Stimulated activated CD4-positive, alpha-beta T cell treated with anti-CD3 and anti-CD28 coated beads, Interleukin-2, amount 100 ng/mL, for 24 hours (primary cell): Measurements from ENCODE around the gene IRX4.

Experiments used
- DNase-seq, 2 donors: peaks; one replicate each; pipeline ENCODE4 v3.0.0-alpha.2; 2020

The IRX4 gene

GRCh38 chr5:1835431-1835830 is 47.3 kb downstream of the IRX4 start:
- DNase-seq, result no peak

DNA sequence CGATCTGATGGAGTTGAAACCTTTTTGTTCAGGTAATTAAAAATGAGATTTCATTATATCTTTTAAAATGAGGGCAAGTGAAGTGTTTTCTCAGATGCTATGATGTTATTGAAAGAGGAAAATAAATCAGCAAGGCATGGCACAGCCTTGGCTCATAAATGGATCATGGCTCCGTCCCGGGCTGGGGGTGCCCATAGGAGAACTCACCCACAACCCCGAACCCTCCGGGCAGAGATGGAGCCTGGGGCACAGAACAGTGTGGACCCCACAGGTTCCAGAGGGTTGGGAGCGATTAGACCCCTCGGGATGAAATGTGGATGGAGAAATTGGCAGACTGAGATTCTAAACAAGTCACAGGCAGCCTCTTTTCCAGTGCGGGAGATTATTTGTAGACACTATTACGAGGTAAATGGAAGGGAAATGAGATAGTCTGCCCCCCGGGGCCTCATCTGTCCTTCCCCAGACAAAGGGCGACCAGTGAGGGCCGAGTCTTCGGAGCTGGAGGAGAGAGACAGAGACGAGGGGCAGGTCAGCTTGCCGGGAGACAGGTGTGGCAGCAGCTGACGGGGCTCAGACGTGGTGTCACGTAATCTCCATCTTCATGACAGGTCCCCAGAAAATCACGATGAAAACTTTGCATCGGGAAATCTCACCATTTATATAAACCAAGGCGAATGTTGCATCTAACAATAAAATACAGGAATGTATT is 47.9 kb downstream of the IRX4 start:
- no peak for DNase-seq

GRCh38 chr5:1834022-1834551 is 48.6 kb downstream of the IRX4 start:
- DNase-seq, result no peak

DNA sequence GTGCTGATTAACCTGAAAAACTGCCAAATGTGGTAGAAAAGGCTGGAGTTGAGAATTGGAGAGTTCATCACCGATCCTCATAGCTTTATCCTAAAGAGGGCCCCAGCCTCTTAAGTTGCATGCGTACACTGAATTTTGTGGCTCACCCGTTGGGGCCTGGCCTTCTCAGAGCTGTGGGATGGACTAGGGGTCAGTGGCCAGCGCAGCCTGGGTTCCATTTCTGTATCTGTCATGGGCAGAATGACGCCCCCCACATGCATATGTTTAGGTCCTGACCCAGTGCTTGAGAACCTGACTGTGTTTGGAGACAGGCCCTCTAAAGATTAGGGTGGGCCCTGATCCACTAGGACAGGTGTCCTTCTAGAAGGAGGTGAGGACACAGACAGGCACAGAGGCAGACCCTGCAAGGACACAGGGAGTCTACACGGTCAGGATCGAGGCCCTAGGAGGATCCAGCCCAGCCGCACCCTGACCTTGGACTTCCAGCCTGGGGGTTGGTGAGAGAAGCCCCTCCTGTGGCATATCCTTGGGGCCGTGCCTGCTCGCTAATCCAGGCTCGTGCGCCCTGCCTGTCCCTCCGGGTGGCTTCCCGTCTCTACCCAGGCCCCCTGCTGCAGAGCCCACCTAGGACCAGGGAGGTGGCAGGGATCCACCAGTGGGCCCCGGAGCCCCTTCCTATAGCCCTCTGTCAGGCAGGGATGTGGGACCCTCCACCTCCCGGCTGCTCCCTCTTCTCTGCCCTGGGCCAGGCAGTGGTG is 49.3 kb downstream of the IRX4 start:
- DNase-seq, result no peak

DNA sequence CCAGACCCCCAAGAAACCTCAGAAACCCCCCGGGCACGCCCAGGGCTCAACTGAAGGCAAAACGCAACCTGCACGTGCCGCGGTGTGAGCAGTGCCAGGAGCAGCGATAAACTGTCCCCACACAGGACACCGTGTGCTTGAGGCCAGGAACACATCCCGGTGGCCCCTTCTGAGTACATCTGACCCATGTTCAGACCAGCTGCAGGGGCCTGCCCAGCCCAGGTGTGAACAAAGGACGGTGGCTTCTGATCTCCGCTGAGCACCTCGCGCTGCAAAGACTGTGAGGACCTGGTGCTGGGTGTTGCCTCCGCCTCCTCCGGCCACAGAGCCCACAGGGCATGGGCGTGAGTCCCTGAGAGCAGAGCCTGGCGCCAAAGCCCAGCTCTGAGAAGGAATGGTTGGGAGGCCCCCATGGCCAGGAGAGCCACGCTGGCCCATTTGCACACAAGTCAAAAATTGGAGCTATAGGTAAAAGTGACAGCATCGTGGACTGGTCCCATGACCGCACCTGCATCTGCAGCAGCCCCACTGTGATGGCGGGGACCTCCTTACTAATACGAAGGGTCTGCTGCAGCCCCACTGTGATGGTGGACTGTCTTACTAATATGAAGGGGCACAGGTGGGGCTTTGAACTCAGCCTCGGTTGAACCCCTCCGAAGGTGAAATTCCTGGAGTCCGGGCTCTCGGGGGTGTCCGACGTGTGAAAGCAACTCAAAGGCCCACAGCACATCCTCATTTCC is 50.0 kb downstream of the IRX4 start:
- DNase-seq, result no peak

DNA sequence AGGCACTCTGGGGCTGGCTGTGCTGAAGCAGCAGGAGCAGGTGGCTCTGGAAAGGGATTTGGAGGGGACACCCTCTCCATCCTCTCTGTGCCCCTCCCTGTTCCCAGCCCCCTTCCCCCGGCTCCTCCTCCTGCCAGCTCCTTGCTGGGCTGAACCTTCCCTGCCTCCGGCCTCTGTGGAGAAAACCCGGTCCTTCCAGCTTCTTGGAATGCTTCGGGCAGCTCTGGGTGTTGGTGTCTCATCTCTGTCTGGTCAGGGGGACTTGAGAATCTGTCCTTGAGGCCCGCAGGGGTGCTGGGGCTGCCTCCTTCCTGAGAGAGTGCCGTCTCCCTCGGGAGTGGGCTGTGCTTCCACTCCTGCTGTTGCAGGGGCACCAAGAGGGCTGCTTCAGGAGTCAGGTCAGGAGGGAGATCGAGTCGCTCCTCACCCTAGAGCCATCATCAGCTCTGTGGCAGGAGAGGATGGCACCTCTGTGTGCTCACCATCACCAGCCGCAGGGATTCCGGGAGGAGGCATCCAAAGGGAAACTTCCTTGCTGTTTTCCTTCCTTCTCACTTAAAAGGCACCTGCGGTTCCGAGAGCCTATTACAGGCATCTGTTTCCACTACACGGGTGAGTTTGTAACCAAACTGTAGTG is 50.9 kb downstream of the IRX4 start:
- DNase-seq, result no peak

DNA sequence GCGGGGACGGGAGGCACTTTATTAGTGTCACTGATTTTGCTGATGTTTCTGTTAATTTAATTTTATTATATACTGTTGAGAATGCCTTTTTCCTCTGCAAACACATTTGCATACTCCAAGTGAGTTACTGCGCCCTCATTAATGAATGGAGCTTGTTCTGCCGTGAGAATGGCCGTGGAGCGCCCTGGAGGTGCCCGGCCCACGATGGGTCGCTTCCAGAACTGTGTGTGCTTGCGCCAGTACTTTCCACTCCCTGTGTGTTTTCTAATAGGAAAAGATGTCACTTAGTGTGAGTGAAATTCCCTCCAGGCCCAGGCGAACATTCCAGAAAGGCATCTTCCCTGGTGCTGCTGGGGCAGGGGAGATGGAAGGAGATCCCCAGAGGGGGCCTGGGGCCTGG is 51.5 kb downstream of the IRX4 start:
- no peak for DNase-seq

DNA sequence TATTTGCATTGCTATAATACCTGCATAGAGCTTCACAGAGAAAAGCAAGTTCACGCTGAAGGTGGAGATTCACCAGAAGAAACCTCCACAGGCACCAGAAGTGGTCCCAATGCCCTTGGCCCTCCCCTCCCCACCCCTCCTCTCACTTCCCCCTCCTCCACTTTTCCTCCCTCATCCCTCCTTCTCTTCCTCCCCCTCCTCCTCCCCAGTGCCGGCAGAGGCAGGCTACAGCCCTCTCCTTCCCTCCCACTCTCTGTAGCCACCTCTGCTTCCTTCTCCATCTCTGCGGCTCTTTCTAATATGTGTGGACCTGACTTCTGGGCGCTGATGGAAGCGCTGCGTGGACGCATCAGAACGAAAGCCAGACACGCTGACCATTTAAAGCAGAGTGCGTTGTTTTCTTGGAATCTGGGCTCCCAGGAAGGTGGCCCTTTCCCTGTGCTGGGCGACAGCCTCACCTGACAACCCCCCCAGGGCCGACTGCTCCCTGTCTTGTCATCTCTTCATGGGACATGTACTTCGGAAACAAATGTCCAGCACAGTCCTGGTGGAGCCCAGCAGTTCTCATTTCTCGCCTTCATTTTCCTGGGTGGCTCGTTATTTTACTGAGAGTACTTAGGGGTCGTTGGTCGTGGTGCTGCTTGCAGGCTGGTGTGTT is 52.0 kb downstream of the IRX4 start:
- no peak for DNase-seq

- DNase-seq, result peak in 1 of 2 donors; percentile 15
These were observed 54.8 kb downstream of the IRX4 start for GRCh38 chr5:1827886-1828397.
